ENCODE results near the gene ARHGEF12. TPM values are rescaled to one million over a fixed set of nuclear protein-coding genes. Genes with fewer than 3 reads are reported as not detected.

The ARHGEF12 gene
- total RNA-seq, 2 donors from 2014 or later = 12.9 to 21.5 TPM

DNA sequence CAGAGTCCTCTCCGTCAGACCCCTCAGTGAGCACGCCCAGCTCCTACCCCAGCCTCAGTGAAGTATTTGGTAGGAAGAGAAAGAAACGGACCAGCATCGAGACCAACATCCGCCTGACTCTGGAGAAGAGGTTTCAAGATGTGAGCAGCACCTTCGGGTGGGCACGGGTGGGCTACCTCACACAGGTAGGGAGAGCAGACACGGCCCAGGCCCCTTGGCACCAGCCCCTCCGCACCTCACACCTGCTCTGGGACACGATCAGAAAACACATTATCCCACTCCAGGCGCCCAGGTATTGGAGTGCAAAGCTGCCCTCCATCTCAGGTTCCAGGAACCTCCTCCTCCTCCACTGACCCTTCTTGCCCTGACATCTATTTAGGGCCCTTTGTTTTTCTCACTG lies 28.7 kb upstream of the ARHGEF12 start:
- no peak overlapping the region for H3K4me3 Mint-ChIP-seq
- no peaks in the 10 kb centered on the region for H3K9me3 Mint-ChIP-seq
- no peaks in the 10 kb centered on the region for H3K36me3 Mint-ChIP-seq (ENCODE audit: low read depth)
- no peak overlapping the region for H3K27ac Mint-ChIP-seq
- no peak for ATAC-seq (replicated peaks)
- H3K4me1 Mint-ChIP-seq = no peaks in the 10 kb centered on the region
- peaks cover 12% of the 10 kb centered on the region for H3K27me3 Mint-ChIP-seq

DNA sequence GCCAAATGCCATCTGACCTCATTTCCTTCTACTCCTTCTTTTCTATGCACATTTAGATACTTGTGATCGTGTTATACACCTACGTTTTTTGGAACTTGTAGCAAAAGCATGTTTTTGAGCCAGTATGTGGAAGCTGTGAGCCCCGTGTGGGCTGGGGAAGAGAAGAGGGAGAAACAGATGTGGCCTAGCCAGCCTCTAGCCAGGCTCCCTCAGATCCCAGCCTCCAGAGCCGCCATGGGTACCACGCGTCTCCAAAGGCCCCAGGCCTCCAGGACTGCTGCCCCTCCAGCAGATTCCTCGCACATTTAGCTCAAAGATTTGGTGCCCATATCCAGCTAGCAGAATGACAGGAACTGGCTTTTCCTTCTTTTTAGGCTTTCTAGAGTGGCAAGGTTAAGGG lies 28.1 kb upstream of the ARHGEF12 start:
- H3K27me3 Mint-ChIP-seq = peaks cover 16% of the 10 kb centered on the region
- ATAC-seq (replicated peaks) = no peak
- H3K4me3 Mint-ChIP-seq = no peak overlapping the region
- no peaks in the 10 kb centered on the region for H3K36me3 Mint-ChIP-seq (ENCODE audit: low read depth)
- no peaks in the 10 kb centered on the region for H3K4me1 Mint-ChIP-seq
- H3K27ac Mint-ChIP-seq = no peak overlapping the region
- no peaks in the 10 kb centered on the region for H3K9me3 Mint-ChIP-seq

DNA sequence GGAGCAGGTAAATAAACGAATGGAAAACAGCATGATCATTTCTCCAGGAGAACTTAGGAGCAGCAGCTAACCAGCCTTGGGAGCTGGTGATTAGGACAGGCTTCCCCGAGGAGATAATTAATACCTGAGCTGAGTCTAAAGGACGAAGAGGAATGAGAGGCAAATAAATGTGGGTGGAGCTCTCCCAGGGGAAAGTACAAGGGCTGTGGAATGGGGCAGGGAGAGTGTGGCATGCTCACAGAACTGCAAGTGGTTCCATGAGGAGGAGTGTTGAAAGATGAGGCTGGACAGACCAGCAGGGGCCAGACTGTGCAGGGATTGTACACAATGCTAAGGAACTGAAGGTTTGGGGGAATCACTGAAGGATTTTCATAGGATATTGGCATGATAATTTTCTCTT lies 25.3 kb upstream of the ARHGEF12 start:
- Mint-ChIP-seq H3K9me3 (no peaks in the 10 kb centered on the region), H3K27me3 (peaks cover 7% of the 10 kb centered on the region), H3K27ac (no peak overlapping the region), H3K4me3 (no peak overlapping the region), H3K36me3 (ENCODE audit: low read depth) (no peaks in the 10 kb centered on the region), H3K4me1 (no peaks in the 10 kb centered on the region)
- no peak for ATAC-seq (replicated peaks)

DNA sequence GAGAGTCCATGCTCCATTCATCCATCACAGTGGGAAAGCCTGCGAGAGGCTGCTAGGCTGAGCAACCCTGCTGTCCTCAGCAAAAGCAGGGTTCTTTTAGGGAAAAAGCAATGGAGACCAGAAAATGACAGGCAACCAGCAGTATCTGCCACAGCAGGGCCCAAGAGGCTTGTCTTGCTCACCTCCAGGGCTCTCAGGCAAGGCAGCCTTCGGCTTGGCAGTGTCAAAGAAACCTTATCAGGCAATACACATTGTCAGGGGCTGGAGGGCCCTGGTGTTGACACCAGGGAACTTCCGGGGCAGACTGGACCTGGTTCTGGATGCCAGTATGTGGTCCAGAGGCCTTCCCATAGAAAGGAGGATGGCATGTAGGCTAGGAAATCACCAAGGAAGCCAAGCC lies 21.4 kb upstream of the ARHGEF12 start:
- no peak for ATAC-seq (replicated peaks)
- Mint-ChIP-seq H3K27me3 (peaks cover 22% of the 10 kb centered on the region), H3K4me1 (no peaks in the 10 kb centered on the region), H3K9me3 (no peaks in the 10 kb centered on the region), H3K36me3 (ENCODE audit: low read depth) (no peaks in the 10 kb centered on the region), H3K4me3 (no peak overlapping the region), H3K27ac (no peak overlapping the region)

DNA sequence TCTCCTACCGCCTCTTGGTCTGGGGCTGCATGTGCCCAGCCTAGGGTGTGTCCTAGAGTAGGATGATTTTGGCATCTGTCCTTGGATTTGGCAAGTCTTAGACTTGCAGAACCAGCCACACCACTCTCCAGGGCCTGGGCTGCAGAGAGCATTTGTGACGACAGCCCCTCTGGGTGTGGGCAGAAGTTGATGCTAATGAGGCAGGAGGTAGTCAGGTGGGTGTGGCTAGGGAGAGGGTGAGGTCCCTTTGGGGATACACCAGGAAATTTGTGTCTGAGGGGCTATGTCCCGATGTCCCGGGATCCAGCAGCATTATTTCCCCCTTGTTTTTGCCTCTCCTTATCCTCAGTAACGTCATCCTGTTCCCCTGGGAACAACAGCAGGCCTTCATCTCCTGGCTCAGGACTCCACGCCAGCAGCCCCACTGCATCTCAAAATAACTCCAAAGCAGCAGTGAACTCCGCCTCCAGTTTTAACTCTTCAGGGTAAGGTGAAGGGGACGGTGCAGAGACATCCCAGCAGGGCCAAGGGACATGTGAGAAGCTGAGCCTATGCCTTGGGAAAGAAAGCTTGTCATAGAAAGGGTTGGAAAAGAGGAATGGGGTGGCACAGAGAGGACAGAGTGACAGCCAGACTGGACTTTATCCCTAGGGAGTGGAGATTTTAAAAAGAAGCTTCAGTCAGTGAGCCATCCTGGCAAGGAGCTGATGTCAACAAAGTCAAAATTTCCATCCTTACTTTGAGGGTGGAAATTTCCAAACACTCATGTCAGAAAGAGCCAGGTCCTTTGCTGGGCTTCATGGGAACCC lies 19.1 kb upstream of the ARHGEF12 start:
- no peak for ATAC-seq (replicated peaks)
- Mint-ChIP-seq H3K27ac (no peak overlapping the region), H3K9me3 (no peaks in the 10 kb centered on the region), H3K27me3 (peaks cover 26% of the 10 kb centered on the region), H3K36me3 (ENCODE audit: low read depth) (no peaks in the 10 kb centered on the region), H3K4me1 (no peaks in the 10 kb centered on the region), H3K4me3 (no peak overlapping the region)

DNA sequence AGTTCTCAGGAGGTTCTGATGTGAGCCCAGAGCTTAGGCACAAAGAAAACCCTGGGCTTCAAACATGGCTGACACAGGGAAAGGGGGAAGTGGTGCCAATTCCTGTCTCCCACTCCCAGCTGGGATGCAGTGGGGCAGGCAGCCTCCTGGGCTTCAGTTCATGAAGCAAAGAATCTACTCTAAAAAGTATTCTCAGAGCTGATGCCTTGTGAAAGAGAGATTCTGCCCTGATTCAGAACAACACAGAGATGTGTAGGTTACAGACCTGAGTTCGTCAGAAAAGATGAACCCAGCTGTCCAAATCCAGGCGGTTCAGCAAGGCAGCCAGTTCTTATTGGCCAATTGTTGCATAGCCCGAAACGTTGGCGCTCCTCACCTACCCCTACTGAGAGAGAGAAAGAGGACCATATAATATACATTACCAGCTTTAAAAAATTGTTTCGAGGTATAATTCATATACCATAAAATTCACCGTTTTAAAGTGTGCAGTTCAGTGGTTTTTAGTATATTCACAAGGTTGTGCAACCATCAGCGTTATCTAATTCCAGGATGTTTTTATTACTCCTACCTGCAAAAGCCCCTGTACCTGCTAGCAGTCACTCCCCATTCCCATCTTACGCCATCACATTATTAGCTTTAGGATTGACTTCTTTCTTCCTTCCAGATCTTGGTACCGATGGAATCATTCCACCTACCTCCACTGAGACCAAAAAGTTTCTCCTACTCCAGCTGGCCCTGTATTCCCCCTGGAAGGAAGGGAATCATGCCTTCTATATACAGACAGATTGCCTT lies 18.3 kb upstream of the ARHGEF12 start:
- Mint-ChIP-seq H3K4me3 (no peak overlapping the region), H3K4me1 (no peaks in the 10 kb centered on the region), H3K36me3 (ENCODE audit: low read depth) (no peaks in the 10 kb centered on the region), H3K9me3 (no peaks in the 10 kb centered on the region), H3K27me3 (peaks cover 22% of the 10 kb centered on the region), H3K27ac (no peak overlapping the region)
- ATAC-seq (replicated peaks) = no peak

DNA sequence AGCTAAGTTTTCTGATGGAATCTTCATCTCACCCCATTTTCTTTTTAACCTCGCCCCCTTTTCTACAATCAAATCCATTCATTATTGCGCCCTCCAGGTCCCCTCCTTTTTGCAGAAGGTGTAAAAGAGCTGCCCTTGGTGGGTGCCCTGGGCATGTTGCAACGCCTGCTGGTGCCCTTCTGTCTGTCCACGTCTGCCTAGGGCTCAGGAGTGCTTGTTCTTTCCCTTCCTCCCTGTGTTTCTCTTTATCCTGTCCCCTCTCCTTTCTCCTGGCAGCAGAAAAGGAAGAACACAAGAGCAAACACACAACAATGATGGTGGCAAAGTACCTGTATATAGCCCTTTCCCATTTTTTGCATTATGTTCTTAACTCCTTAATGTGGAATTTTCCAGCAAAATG lies 17.3 kb upstream of the ARHGEF12 start:
- no peak overlapping the region for H3K27ac Mint-ChIP-seq
- H3K9me3 Mint-ChIP-seq = no peaks in the 10 kb centered on the region
- H3K4me3 Mint-ChIP-seq = no peak overlapping the region
- H3K36me3 Mint-ChIP-seq (ENCODE audit: low read depth) = no peaks in the 10 kb centered on the region
- H3K27me3 Mint-ChIP-seq = peaks cover 22% of the 10 kb centered on the region
- no peaks in the 10 kb centered on the region for H3K4me1 Mint-ChIP-seq
- no peak for ATAC-seq (replicated peaks)

DNA sequence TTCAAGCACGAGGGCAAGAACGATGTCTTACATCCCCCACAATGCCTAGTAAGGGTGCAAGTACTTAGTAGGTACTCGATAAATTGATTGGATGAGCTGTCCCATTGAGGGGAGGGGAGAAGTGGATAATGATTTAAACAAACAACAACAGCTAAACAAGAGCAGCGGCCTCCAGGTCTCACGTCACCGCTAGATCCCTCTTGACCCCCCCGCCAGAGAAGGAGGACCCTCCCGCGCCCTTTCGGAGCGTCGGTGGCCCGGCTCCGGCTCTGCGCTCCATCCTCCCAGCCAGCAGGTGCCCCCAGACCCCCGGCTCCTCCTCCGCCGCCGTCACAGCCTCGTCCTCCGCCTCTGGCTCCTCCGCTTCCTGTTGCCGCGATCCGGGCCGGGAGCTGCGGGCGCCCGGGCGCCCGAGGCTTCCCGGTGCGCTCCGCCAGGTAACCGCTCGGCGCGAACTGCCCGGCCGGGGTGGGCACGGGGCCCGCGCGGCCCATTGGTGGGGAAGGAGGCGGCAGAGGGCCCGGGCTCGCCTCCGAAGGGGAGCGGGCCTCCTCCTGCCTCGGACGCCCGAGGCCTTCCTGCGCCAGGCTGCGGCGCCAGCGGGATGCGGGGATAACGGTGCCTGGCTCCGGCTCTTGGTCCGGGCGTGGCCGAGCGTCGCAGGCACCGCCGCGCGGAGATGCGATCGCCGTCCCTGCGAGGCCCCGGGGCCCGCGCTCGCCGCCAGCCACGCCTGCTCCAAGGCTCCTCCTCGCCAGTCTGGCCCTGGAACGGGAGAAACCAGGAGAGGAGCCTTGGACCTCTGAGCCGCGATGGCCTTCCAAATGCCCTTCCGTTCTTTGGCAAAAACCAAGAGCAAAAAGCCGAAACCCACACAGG lies 11.0 kb upstream of the ARHGEF12 start, which contains the start of gene TLCD5:
Gene TLCD5, plus strand, starts transcription at position 368 of the 879 bp plus-strand sequence. CDS start 2,143 bp downstream, outside the sequence.
- H3K27me3 Mint-ChIP-seq = peaks cover 11% of the 10 kb centered on the region

DNA sequence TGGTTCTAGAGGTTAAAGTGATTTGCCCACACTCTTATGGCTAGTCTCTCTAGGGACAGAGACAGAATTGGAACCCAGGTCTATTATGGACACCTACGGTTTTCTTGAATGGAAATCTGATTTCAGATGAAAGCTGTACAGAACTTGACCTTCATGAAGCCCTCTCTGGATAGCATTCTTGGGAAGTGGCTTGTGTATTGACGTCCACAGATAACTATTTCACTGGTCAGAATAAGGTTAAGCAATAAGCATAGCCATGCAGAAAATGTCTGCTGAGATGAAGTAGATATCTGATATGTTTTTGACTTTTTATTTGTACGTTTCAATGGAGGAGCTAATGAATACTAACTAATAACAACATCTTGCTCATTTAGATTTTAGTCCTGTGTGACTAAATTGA lies 10.0 kb upstream of the ARHGEF12 start:
- ATAC-seq (replicated peaks) = no peak
- Mint-ChIP-seq H3K36me3 (ENCODE audit: low read depth) (no peaks in the 10 kb centered on the region), H3K4me1 (peaks cover 20% of the 10 kb centered on the region), H3K27me3 (peaks cover 13% of the 10 kb centered on the region), H3K27ac (peak overlapping the region; percentile 46), H3K9me3 (no peaks in the 10 kb centered on the region), H3K4me3 (peak overlapping the region; percentile 73)

More for the DNA sequence above, 11.0 kb upstream of the ARHGEF12 start, which contains the start of gene TLCD5:
- peak; percentile 89 for ATAC-seq (replicated peaks)
- Mint-ChIP-seq H3K4me1 (peaks cover 20% of the 10 kb centered on the region), H3K36me3 (ENCODE audit: low read depth) (no peaks in the 10 kb centered on the region), H3K9me3 (no peaks in the 10 kb centered on the region), H3K4me3 (peak within 1 kb of the TSS; percentile 73), H3K27ac (peak within 1 kb of the TSS; percentile 47)

DNA sequence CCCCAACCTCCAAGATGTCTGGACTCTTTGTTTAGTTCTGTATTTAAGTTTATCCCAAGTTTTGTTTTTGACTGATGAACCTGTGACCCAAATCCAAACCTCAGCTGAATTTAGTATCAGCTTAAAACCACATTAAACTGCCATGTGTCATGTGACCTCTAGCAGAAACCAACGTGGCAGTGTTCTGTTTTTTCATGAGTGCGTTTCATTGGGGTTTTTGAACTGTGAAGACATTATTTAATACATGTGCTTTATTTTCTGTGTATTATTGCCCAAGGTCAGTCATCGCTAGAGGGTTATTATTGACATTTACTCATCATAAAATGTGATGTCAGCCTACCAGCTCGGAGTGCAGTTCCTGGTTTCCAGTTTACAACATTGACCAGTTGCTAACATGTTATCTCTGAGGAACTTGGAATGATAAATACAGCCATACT lies 9.3 kb upstream of the ARHGEF12 start:
- no peak overlapping the region for H3K27ac Mint-ChIP-seq
- peaks cover 13% of the 10 kb centered on the region for H3K27me3 Mint-ChIP-seq
- H3K36me3 Mint-ChIP-seq (ENCODE audit: low read depth) = no peaks in the 10 kb centered on the region
- no peaks in the 10 kb centered on the region for H3K9me3 Mint-ChIP-seq
- peak overlapping the region; percentile 73 for H3K4me3 Mint-ChIP-seq
- ATAC-seq (replicated peaks) = no peak
- H3K4me1 Mint-ChIP-seq = peaks cover 20% of the 10 kb centered on the region

DNA sequence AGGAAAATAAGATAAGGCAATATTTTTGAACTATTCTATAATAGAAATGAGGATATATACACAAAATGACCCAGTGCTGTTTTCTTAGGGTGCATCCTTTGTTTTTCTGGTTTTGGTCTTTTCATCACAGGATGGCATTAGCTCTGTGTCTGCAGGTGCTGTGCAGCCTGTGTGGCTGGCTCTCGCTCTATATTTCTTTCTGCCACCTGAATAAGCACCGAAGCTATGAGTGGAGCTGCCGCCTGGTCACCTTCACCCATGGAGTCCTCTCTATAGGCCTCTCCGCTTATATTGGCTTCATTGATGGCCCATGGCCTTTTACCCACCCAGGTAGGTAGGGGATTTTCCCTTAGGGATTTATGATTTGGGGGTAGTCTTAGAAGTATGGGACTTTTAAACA lies 8.9 kb upstream of the ARHGEF12 start:
- ATAC-seq (replicated peaks) = no peak
- H3K36me3 Mint-ChIP-seq (ENCODE audit: low read depth) = no peaks in the 10 kb centered on the region
- H3K4me3 Mint-ChIP-seq = no peak overlapping the region
- peaks cover 13% of the 10 kb centered on the region for H3K27me3 Mint-ChIP-seq
- H3K9me3 Mint-ChIP-seq = no peaks in the 10 kb centered on the region
- no peak overlapping the region for H3K27ac Mint-ChIP-seq
- H3K4me1 Mint-ChIP-seq = peaks cover 20% of the 10 kb centered on the region

DNA sequence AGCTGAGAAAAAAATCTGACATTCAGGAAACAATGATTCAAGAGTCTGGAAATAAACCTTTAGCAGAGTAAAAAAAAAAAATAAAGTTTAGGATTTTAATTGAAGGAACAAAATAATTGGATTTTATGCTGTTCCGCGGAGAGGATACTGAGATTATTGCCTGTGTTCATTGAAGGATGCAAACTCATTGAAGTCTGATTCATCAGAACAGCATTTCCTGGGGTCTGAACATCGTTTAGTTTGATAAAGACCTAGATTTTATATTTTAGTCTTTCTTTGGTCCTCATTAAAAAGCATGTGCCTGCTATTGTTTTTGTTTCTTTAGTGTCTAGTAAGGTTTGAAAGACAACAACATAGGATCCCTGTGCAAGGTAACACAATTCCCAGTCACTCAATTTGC lies 6.7 kb upstream of the ARHGEF12 start:
- ATAC-seq (replicated peaks) = no peak
- Mint-ChIP-seq H3K27ac (no peak overlapping the region), H3K36me3 (ENCODE audit: low read depth) (no peaks in the 10 kb centered on the region), H3K4me1 (peaks cover 17% of the 10 kb centered on the region), H3K9me3 (no peaks in the 10 kb centered on the region), H3K4me3 (no peak overlapping the region), H3K27me3 (peaks cover 9% of the 10 kb centered on the region)

DNA sequence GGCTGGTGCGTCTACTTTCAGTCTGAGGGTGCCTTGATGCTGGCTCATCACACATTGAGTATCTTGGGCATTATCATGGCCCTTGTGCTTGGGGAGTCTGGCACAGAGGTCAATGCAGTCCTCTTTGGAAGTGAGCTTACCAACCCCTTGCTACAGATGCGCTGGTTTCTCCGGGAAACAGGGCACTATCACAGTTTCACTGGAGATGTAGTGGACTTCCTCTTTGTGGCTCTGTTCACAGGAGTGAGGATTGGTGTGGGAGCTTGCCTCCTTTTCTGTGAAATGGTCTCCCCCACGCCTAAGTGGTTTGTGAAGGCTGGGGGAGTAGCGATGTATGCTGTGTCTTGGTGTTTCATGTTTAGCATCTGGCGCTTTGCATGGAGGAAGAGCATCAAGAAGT lies 6.2 kb upstream of the ARHGEF12 start:
- Mint-ChIP-seq H3K9me3 (no peaks in the 10 kb centered on the region), H3K27me3 (peaks cover 9% of the 10 kb centered on the region), H3K4me1 (peaks cover 15% of the 10 kb centered on the region), H3K4me3 (no peak overlapping the region), H3K27ac (no peak overlapping the region), H3K36me3 (ENCODE audit: low read depth) (no peaks in the 10 kb centered on the region)
- no peak for ATAC-seq (replicated peaks)

DNA sequence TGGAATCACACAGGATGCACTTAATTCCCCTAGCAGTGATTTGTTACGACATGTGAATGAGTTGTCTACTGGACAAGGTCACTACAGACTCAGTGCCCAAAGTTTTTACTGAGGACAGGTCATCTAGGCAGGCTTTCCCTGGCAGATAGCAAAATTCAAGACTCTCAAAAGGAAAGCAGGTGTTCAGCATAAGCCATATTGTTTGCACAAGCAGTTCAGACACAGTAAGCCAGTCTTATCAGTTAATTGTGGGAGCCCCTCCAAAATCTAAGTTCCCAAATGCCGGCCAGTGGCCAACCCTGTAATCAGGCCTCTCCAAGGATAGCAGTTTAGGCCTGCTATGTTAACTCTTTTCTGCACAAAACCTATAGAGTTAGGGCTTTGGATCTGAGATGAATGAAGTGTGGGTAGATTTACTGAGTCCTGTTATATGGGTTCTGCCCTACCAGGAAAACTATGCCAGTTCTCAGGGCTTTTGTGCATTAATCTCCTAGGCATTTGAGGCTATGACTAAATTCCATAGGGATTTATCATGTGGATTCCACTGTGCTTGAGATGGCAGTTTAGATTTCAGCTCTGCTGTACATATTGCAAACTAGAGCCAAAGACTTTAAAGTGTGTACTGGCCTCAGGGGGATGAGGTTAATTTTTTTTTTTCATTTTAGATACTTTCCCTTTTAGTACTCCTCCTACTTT lies 4.8 kb upstream of the ARHGEF12 start:
- no peak for ATAC-seq (replicated peaks)
- peaks cover 5% of the 10 kb centered on the region for H3K27me3 Mint-ChIP-seq
- no peaks in the 10 kb centered on the region for H3K9me3 Mint-ChIP-seq
- peaks cover 10% of the 10 kb centered on the region for H3K4me1 Mint-ChIP-seq
- no peaks in the 10 kb centered on the region for H3K36me3 Mint-ChIP-seq (ENCODE audit: low read depth)
- H3K4me3 Mint-ChIP-seq = no peak overlapping the region
- no peak overlapping the region for H3K27ac Mint-ChIP-seq

All from activated T-helper 17 cell treated with anti-CD3 and anti-CD28 coated beads, Interleukin-2, amount 50 U/mL, for 72 hours (primary cell).